Lung (tissue), 12 donors: Measurements from ENCODE around the gene FCN3. TPM values are rescaled to one million over a fixed set of nuclear protein-coding genes. Genes with fewer than 3 reads are reported as not detected.

Experiments
- ATAC-seq: fragments of 200-7000 bp; cut with Tn5 transposase; one replicate; pipeline ENCODE4 v1.9.1; 2020; ENCODE audit warnings: moderate number of reproducible peaks; ENCODE audit not compliant: insufficient read depth, low FRiP score
- DNase-seq, 3 donors: peaks; one replicate each; pipeline ENCODE4 v3.0.0-alpha.2; 2013 to 2017
- H3K27ac ChIP-seq, 2 donors: one replicate each; pipeline ENCODE4 v1.5.1; 2013; ENCODE audit warnings: mild to moderate bottlenecking in 2 of 2, moderate library complexity in 2 of 2, control low read depth in 1 of 2, inconsistent platforms in 1 of 2, low read depth in 1 of 2, low read length in 1 of 2
- H3K27me3 ChIP-seq, 3 donors: one replicate each; pipeline ENCODE4 v1.5.1; 2013; ENCODE audit warnings: low read length in 2 of 3; ENCODE audit not compliant: control insufficient read depth in 3 of 3, insufficient read depth in 3 of 3
- H3K36me3 ChIP-seq, 4 donors: one replicate each; pipeline ENCODE4 v1.5.1; 2013; ENCODE audit warnings: low read length in 4 of 4, mild to moderate bottlenecking in 1 of 4, moderate library complexity in 1 of 4; ENCODE audit not compliant: control insufficient read depth in 4 of 4, insufficient read depth in 4 of 4
- H3K4me1 ChIP-seq, 5 donors: one replicate each; pipeline ENCODE4 v1.5.1; 2013; ENCODE audit warnings: low read length in 5 of 5, mild to moderate bottlenecking in 2 of 5, moderate library complexity in 1 of 5; ENCODE audit not compliant: control insufficient read depth in 5 of 5, insufficient read depth in 5 of 5
- H3K4me3 ChIP-seq: one replicate; pipeline ENCODE4 v1.5.1; 2013; ENCODE audit warnings: mild to moderate bottlenecking, control low read depth, moderate library complexity
- H3K9ac ChIP-seq, 2 donors: one replicate each; pipeline ENCODE4 v1.5.1; 2013; ENCODE audit warnings: low read length in 2 of 2, control low read depth in 1 of 2; ENCODE audit not compliant: insufficient read depth in 1 of 2
- H3K9me3 ChIP-seq, 4 donors: one replicate each; pipeline ENCODE4 v1.5.1; 2013; ENCODE audit warnings: low read length in 3 of 4, mild to moderate bottlenecking in 1 of 4, moderate library complexity in 1 of 4; ENCODE audit not compliant: control insufficient read depth in 4 of 4, insufficient read depth in 3 of 4
- WGBS, 2 donors: extraction: QIAGEN DNeasy Blood & Tissue Kit; methylation state at CpG; one replicate each; pipeline ENCODE4 v1.1.7; 2013; 5-methylcytosine and 5-hydroxymethylcytosine counted together
- polyA plus RNA-seq, 2 donors: library from polyadenylated mRNA; stranded (reverse); fragments of 200-250 nt; gene quantifications; one replicate each; pipeline ENCODE4 v1.2.1, GENCODE V29; 2013
- total RNA-seq, 2 donors: library from RNA; depleted of rRNA in 1 of 2; stranded (reverse); fragments of >200 nt in 1 of 2; gene quantifications; one replicate each; pipeline ENCODE4 v1.2.1, GENCODE V29; 2014 to 2021
- TF ChIP-seq, protein P1 (sequence below): IDR thresholded peaks from 2 replicates; pipeline ENCODE4 v1.5.1; 2012; ENCODE audit warnings: mild to moderate bottlenecking; ENCODE audit errors: control extremely low read depth, extremely low read depth
- donor health status: control.
- donor health status: control.
- donor health status: Bipolar disorder and iron deficiency.
- donor health status: healthy.
- donor health status: DM: yes; HTN: yes; CAD: no.

FCN3 gene
- total and polyA plus RNA-seq, 4 donors = 36.6 to 611 (median 470) TPM

DNA sequence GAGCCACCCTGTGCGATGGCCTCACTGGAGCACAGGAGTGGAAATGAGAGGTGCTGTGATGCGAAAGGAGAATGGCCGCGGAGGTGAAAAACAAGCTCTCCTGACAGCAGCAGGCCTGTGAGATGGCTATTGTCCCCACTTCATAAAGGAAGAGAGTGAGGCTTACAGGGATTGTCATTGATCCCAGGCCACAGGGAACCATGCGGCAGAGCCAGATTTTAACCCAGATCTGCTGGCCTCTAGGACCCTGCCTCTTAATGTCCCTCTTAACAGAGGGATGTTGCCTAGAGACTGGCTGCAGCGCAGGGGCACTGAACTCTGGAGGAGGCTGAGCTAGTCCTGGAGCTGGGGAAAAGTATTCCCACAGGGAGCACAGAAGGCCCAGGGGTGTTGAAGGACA is 35.9 kb downstream of the FCN3 start:
- H3K4me3 ChIP-seq = no peak overlapping the region
- H3K27ac ChIP-seq = no peak overlapping the region
- DNase-seq = no peak
- H3K9ac ChIP-seq = no peak overlapping the region
- peaks cover 0 to 33% (median 19%) of the 10 kb centered on the region in 4 donors for H3K36me3 ChIP-seq
- WGBS, 2 donors = 93 to 94% methylated on average over 6 of the region's 6 CpGs
- TF ChIP-seq, protein P1, sequence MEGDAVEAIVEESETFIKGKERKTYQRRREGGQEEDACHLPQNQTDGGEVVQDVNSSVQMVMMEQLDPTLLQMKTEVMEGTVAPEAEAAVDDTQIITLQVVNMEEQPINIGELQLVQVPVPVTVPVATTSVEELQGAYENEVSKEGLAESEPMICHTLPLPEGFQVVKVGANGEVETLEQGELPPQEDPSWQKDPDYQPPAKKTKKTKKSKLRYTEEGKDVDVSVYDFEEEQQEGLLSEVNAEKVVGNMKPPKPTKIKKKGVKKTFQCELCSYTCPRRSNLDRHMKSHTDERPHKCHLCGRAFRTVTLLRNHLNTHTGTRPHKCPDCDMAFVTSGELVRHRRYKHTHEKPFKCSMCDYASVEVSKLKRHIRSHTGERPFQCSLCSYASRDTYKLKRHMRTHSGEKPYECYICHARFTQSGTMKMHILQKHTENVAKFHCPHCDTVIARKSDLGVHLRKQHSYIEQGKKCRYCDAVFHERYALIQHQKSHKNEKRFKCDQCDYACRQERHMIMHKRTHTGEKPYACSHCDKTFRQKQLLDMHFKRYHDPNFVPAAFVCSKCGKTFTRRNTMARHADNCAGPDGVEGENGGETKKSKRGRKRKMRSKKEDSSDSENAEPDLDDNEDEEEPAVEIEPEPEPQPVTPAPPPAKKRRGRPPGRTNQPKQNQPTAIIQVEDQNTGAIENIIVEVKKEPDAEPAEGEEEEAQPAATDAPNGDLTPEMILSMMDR = no peak
- peaks cover 0 to 9% (median 4%) of the 10 kb centered on the region in 5 donors for H3K4me1 ChIP-seq
- H3K27me3 ChIP-seq = no peaks in the 10 kb centered on the region
- no peak for ATAC-seq
- no peaks in the 10 kb centered on the region for H3K9me3 ChIP-seq

DNA sequence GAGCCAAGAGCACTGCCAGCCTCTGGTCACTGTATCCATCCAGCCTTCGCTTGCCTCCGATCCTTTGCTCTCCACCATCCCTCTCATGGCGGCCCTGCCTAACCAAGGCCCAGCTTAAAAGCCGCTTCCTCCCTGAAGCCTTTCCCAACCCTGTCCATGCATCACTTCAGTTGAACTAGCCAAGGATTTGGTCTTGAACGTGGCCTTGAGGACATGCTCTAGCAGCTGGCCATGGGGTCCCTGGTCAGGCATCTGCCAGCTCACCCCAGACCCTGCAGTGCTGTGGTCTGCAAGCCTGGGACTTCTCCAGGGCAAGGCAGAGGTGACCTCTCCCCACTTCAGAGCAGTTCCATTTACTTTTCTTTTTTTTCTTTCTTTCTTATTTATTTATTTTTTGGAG is 37.9 kb downstream of the FCN3 start:
- WGBS, 2 donors = 93 to 94% methylated on average over 5 of the region's 5 CpGs
- DNase-seq (no peak), ATAC-seq (no peak)

DNA sequence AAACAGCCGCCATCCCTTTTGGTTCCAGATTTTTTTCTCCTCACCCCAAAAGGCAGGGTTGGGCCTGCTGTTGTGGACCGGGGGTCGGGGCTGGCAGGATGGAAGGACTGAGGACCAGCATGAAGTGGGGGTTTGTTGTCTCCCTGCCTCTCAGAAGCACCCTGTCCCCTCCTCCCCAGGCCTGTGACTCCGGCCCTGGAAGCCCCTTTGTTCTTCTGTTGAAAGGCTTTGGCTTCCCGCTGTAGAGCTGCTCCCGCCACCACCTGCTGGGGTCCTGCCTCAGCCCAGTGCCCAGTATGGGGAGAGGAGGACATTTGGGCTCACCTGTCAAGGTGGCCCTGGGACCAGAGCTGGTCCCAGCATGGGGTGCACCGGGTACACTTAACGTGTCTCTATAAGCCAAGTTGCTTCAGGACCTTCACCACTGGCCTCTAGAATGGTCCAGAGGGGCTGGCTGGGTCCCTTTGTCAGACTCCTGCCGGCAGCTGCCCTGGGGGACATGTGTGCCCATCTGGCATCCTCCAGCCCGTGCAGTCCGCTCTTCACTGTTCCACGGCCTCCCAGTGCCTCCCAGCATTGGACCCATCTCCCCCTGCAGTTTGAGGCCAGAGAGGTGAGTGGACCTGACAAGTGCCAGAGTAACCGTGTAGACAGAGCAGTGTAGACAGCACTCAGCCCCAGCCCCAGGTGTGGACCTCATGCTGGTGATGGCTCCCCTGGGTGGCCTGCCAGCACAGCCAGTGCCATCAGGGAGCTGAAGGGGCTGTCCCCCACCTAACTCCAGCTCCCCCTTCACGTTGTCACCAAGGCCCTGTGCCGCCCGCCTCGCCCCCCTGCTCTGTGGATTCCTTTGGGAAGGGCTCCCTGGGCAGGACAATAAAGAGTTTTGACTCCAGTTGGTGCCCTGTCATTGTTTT is 38.9 kb downstream of the FCN3 start:
- Histone ChIP-seq H3K27me3 (no peaks in the 10 kb centered on the region), H3K9me3 (no peaks in the 10 kb centered on the region), H3K27ac (no peak overlapping the region), H3K4me1 (peaks cover 0 to 3% (median 0%) of the 10 kb centered on the region in 5 donors), H3K9ac (no peak overlapping the region), H3K4me3 (no peak overlapping the region), H3K36me3 (peaks cover 0 to 55% (median 25%) of the 10 kb centered on the region in 4 donors)
- DNase-seq = no peak
- TF ChIP-seq, protein P1 = no peak
- no peak for ATAC-seq
- 94 to 95% methylated on average over 16 to 17 of the region's 17 CpGs for WGBS, 2 donors

More for the DNA sequence above, 37.9 kb downstream of the FCN3 start:
- TF ChIP-seq, protein P1 = no peak
- Histone ChIP-seq H3K4me3 (no peak overlapping the region), H3K27ac (no peak overlapping the region), H3K9ac (no peak overlapping the region), H3K36me3 (peaks cover 0 to 50% (median 25%) of the 10 kb centered on the region in 4 donors), H3K27me3 (no peaks in the 10 kb centered on the region), H3K4me1 (peaks cover 0 to 3% (median 0%) of the 10 kb centered on the region in 5 donors), H3K9me3 (no peaks in the 10 kb centered on the region)
